HUES64 (cell line): ENCODE measurements around the gene SLF1. TPM values are rescaled to one million over a fixed set of nuclear protein-coding genes. Genes with fewer than 3 reads are reported as not detected.
"Not testable (repeated sequence)": the region's sequence is repeated elsewhere in the genome, so short reads cannot be mapped to it uniquely, and the experiment has no call there.

ENCODE experiments used
- H3K27ac ChIP-seq: 2 replicates; pipeline ENCODE4 v1.7.0; 2013; ENCODE audit warnings: low read depth, low read length, inconsistent platforms
- H3K27me3 ChIP-seq: 2 replicates; pipeline ENCODE4 v1.6.1; 2013; ENCODE audit warnings: mild to moderate bottlenecking, low read length; ENCODE audit not compliant: insufficient read depth
- H3K36me3 ChIP-seq: 2 replicates; pipeline ENCODE4 v1.6.1; 2013; ENCODE audit warnings: mild to moderate bottlenecking, low read length; ENCODE audit not compliant: insufficient read depth
- H3K4me1 ChIP-seq: 2 replicates; pipeline ENCODE4 v1.6.1; 2013; ENCODE audit warnings: mild to moderate bottlenecking, low read length, moderate library complexity; ENCODE audit not compliant: insufficient read depth
- H3K4me3 ChIP-seq: 2 replicates; pipeline ENCODE4 v1.5.1; 2013; ENCODE audit warnings: mild to moderate bottlenecking, low read length, moderate library complexity
- H3K9ac ChIP-seq: 2 replicates; pipeline ENCODE4 v1.6.1; 2013; ENCODE audit warnings: mild to moderate bottlenecking, low read depth, low read length
- H3K9me3 ChIP-seq: 2 replicates; pipeline ENCODE4 v1.6.1; 2013; ENCODE audit warnings: low read depth, low read length; ENCODE audit not compliant: insufficient read depth
- WGBS: fragments of 150-250, 120-280 bp; methylation state at CpG from one replicate; pipeline ENCODE4 v1.1.7; 2013; ENCODE audit warnings: missing lambda C conversion rate; 5-methylcytosine and 5-hydroxymethylcytosine counted together
- polyA plus RNA-seq, 2 experiments: library from polyadenylated mRNA; stranded (reverse); fragments of 50-300 nt; gene quantifications; one replicate each; pipeline ENCODE4 v1.2.3, GENCODE V29; 2013

The SLF1 gene
- 12.8 TPM for polyA plus RNA-seq (2013, experiment 1 of 2)
- 14.3 TPM for polyA plus RNA-seq (2013, experiment 2 of 2)

DNA sequence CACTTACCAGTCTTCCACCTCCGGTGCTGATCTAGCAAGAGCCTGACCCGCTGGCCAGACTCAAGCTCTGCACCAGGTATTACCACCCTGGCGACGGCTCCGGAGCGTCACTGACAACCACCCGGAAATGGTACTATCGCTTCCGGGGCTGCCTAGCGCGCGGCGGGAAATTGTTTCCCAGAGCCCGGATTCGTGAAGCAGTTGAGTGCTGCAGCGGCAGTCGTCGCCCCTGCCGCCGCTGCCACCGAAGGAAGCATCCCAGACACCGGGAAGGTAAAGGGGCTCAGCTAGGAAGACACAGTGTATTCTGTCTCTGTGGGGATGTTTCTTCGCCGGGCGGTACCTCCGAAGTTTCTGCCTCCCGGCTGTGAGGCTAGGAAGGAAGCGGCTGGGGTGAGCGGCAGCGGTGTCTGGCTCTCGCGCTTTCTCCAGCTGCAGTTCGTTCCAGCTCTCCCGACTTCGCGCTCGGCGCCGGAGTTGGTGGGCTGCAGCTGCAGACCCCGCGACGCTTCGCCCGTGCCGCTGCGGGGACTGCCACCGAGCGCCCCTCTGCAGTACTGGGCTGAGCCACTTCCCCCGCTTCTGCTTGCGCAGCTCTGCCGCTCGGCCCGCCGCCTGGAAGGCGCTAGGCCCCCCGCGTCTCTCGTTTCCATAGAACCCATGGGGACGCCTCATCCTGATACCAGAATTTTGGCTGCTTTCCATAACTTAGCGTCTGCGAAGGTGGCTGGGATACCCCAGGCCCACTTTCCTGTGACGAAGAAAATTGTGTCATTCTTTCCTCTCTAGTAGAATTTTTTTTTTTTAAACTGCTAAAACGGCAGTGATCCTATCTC, at the start of gene SLF1, which contains the start of gene KIAA0825:
Gene SLF1, plus strand, starts transcription at position 177 of the 836 bp plus-strand sequence. CDS start 10,142 bp downstream, outside the sequence.
Gene KIAA0825, minus strand, starts transcription at position 112 of the 836 bp plus-strand sequence. CDS start 81,478 bp downstream, outside the sequence.
- under 1% methylated on average over 63 of the region's 63 CpGs for WGBS
- Histone ChIP-seq H3K9me3 (no peaks in the 10 kb centered on the region), H3K4me1 (peaks cover 32% of the 10 kb centered on the region), H3K9ac (peak within 1 kb of the TSS; percentile 88), H3K27me3 (no peaks in the 10 kb centered on the region), H3K36me3 (no peaks in the 10 kb centered on the region), H3K4me3 (peak within 1 kb of the TSS; percentile 82), H3K27ac (peak within 1 kb of the TSS; percentile 89)

DNA sequence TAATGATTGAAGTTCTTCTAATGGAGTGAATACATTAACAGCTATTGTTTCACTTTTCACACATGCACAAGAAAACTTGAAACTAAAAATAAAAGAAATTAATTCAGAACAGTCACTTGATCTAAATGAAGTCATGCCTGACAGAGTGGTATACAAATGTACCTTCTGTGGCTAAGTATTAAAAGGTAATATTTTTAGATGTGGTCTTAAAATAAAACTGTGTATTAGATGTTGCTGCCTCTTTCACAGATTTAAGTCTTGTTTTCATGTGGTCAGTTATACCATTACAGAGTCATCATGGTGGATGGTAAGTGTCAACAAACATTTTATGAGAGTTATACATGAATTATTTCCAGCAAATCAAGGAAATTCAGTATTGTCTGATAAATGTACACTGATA, 47.1 kb upstream of the SLF1 start:
- Histone ChIP-seq H3K9me3 (no peaks in the 10 kb centered on the region), H3K27ac (no peak overlapping the region), H3K9ac (no peak overlapping the region), H3K36me3 (no peaks in the 10 kb centered on the region), H3K4me1 (peaks cover 17% of the 10 kb centered on the region), H3K4me3 (no peak overlapping the region), H3K27me3 (no peaks in the 10 kb centered on the region)

DNA sequence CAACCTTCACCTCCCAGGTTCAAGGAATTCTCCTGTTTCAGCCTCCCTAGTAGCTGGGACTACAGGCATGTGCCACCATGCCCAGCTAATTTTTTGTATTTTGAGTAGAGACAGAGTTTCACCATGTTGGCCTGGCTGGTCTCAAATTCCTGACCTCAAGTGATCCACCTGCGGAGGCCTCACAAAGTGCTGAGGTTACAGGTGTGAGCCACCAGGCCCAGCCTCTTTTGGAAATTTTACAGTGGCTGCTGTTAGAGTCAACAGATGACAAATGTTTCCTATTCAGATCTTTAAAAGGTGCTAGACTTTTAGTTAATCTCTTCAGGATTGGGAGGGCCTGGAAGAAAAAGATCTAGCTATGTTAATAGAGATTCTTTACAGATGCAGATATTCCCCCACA, 45.1 kb upstream of the SLF1 start:
- Histone ChIP-seq H3K4me1 (peaks cover 28% of the 10 kb centered on the region), H3K27ac (peak overlapping the region; percentile 92)
- 43% methylated on average over 1 of the region's 1 CpG for WGBS
- H3K9me3 ChIP-seq, H3K27me3 ChIP-seq, H3K4me3 ChIP-seq, H3K9ac ChIP-seq, H3K36me3 ChIP-seq: not testable (repeated sequence)

DNA sequence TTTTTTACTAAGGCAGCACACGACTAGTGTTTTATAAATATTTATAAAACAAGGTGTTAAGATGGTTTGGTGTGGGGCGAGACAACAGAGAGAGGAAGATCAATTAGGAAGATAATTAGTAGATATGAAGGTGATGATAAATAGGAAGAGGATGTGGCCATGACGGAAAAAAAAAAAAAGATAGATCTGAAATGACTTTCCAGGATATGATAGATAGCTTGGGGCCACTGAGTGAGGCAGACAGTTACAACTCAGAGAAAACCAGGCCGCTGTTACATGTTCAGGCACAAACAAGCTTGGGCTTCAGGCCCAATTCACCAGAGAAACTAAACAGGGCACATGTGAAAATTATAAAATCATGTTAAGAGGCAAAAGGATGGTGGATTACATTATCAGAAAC, 43.3 kb upstream of the SLF1 start:
- H3K4me3 ChIP-seq: no peak overlapping the region
- peaks cover 32% of the 10 kb centered on the region for H3K4me1 ChIP-seq
- 93% methylated on average over 4 of the region's 4 CpGs for WGBS
- no peak overlapping the region for H3K27ac ChIP-seq
- no peak overlapping the region for H3K9ac ChIP-seq
- H3K36me3 ChIP-seq: no peaks in the 10 kb centered on the region
- H3K9me3 ChIP-seq: no peaks in the 10 kb centered on the region
- H3K27me3 ChIP-seq: no peaks in the 10 kb centered on the region

DNA sequence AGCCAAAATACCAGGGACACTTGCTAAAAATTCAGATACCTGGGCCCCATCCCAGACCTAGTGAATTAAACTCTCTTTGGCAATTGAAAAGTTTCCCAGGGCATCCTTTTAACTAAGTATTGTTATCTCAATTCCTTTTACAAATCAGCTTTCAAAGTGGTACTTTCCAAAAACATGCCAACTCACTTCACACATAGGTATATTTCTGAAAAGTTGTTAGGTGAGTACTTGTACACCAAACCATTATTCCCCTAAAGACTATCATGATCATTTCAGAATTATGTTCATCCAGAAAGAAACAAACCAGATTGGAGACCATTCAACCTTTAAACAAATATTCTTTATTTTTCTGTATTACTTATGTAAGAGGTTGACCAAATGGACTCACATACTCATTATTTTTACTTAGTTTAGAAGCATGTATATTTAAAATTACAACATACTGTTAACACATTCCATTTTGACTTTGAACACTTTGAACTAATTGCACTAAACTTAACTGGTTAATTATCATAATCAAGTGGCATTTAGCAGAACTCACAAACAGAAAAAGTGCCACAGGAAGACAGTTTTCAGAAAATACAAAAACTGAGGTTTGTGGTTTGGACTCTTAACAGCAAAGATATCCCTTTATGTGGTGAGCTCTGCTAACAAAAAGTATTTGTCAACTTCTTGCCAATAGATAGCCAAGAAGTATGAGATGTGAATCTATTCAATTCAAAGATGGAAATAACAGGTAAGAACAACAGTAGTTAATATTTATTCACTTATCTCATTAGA, 40.8 kb upstream of the SLF1 start:
- H3K27me3 ChIP-seq: no peaks in the 10 kb centered on the region
- no peaks in the 10 kb centered on the region for H3K36me3 ChIP-seq
- H3K9me3 ChIP-seq: no peaks in the 10 kb centered on the region
- no peak overlapping the region; the same call in 1 of the 2 replicates for H3K27ac ChIP-seq
- peaks cover 29% of the 10 kb centered on the region for H3K4me1 ChIP-seq
- no peak overlapping the region for H3K4me3 ChIP-seq
- no peak overlapping the region for H3K9ac ChIP-seq

DNA sequence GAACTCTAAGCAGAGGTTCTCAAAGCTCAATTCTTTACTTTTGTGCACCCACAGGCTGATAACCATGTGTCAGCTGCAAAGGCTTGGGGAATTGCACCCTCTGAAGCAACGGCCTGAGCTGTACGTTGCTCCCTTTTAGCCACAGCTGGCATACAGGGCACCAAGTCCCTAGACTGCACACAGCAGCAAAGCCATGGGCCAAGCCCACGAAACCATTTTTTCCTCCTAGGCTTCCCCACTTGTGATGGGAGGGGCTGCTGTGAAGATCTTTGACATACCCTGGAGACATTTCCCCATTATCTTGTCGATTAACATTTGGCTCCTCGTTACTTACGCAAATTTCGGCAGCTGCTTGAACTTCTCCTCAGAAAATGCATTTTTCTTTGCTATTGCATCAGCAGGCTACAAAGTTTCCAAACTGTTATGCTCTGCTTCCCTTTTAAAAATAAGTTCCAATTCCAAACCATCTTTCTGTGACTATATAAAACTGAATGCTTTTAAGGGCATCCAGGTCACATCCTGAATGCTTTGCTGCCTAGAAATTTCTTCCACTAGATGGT, 23.1 kb upstream of the SLF1 start:
- WGBS: 93% methylated on average over 7 of the region's 7 CpGs

DNA sequence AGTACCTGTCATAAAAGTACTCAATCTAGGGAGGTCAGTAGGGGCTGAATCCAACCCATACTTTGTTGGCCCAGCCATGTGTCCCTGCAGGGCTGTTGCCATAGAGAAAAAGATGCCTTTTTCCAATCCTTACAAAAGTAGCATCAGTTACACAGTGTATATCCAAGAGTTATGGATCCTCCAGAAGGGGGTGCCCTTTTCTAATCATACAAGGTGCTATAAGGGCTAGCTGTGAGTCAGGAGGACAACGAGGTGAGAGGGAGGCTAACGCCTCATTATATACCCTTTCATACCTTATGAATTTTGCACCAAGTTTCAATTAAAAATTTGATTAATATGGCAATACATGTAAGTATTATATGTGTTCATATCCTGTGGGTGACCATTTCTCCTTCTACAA, 4.9 kb upstream of the SLF1 start:
- Histone ChIP-seq H3K36me3 (no peaks in the 10 kb centered on the region), H3K9ac (no peak overlapping the region), H3K9me3 (no peaks in the 10 kb centered on the region), H3K27me3 (no peaks in the 10 kb centered on the region), H3K27ac (no peak overlapping the region), H3K4me1 (peaks cover 32% of the 10 kb centered on the region), H3K4me3 (no peak overlapping the region)
- no CpG with 5 or more reads among the region's 2 CpGs for WGBS

More for the DNA sequence above, 23.1 kb upstream of the SLF1 start:
- H3K36me3 ChIP-seq: no peaks in the 10 kb centered on the region
- H3K9me3 ChIP-seq: no peaks in the 10 kb centered on the region
- no peak overlapping the region for H3K27ac ChIP-seq
- H3K4me1 ChIP-seq: no peaks in the 10 kb centered on the region
- H3K9ac ChIP-seq: no peak overlapping the region
- H3K27me3 ChIP-seq: no peaks in the 10 kb centered on the region
- H3K4me3 ChIP-seq: no peak overlapping the region

DNA sequence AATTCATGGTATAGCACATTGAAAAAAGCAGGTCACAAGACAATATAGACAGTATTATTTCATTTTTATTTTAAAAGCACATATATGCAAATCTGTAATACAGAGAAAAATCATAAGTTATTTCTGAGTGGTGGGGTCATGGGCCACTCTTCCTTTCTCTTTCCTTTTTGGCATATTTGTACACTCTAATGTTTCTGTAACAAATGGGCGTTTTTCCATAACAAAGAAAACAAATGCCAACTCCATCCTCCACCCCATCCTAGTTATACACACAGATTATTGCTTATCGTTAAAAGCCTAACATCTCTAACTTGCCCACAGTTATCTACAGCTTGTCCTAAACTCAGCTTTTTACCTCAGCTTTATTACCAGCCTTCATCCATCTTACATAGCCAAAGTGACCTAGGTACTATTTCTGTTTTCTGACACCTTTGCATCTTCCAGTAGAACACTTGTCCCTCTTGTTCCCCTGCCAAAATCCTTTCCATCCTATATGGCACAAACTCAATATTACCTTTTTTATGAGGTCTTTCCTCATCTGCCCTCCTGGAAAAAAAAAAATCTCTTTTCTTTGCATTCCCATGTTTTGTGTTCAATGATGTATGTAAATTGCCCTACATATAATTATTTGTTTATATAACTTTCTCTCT, 4.2 kb upstream of the SLF1 start:
- no peaks in the 10 kb centered on the region for H3K36me3 ChIP-seq
- H3K4me1 ChIP-seq: peaks cover 32% of the 10 kb centered on the region
- H3K4me3 ChIP-seq: no peak overlapping the region
- WGBS: 89% methylated on average over 2 of the region's 2 CpGs
- no peak overlapping the region for H3K27ac ChIP-seq
- H3K27me3 ChIP-seq: no peaks in the 10 kb centered on the region
- no peaks in the 10 kb centered on the region for H3K9me3 ChIP-seq
- no peak overlapping the region for H3K9ac ChIP-seq

DNA sequence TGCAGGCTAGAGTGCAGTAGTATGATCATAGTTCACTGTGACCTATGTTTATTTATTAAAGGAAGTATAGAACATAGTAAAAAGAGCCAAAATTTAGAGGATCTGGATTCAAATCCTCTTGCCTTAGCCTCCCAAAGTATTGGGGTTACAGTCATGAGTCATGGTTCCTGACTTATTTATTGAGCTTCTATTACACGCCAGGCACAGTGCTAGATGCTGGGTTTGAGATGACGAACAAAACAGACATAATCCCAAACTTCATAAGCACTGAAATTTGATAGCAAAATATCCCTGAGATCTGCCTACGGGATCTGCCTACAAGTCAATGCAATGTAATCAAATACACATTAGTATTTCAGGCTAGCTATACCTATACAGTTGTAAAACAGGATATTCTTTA, 2.6 kb upstream of the SLF1 start:
- H3K9me3 ChIP-seq: no peaks in the 10 kb centered on the region
- H3K4me3 ChIP-seq: no peak overlapping the region; the same call in 1 of the 2 replicates
- H3K27ac ChIP-seq: no peak overlapping the region
- H3K9ac ChIP-seq: no peak overlapping the region
- H3K27me3 ChIP-seq: no peaks in the 10 kb centered on the region
- H3K36me3 ChIP-seq: no peaks in the 10 kb centered on the region
- peaks cover 32% of the 10 kb centered on the region for H3K4me1 ChIP-seq
- 97% methylated on average over 3 of the region's 3 CpGs for WGBS

DNA sequence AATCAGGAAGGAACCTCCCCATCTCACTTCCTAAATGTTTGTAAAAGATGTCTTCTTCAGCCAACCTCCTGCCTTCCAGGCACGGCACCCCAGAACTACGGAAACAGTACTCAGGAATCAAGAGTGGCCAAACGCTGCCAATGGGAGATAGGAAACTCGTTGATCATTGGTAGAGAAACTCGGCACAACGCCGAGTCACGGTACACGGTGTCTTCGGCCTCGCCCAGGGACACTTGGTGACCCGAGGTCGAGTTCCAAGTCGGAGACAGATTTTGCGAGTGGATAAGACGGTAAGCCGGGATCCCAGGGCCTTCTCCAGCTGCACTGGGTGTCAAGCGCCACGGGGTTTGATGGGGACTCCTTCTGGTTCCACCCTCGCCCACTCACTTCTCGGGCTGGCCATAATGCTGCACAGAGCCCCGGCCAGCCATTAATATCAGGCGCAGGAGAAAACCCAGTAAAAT, 408 bp upstream of the SLF1 start:
- Histone ChIP-seq H3K27me3 (no peaks in the 10 kb centered on the region), H3K36me3 (no peaks in the 10 kb centered on the region), H3K9me3 (no peaks in the 10 kb centered on the region), H3K9ac (peak overlapping the region; percentile 88), H3K27ac (peak overlapping the region; percentile 89), H3K4me3 (peak overlapping the region; percentile 82), H3K4me1 (peaks cover 32% of the 10 kb centered on the region)
- under 1% methylated on average over 23 of the region's 23 CpGs for WGBS
